HepG2 (cell line): ENCODE measurements around the gene CDC6. TPM values are rescaled to one million over a fixed set of nuclear protein-coding genes. Genes with fewer than 3 reads are reported as not detected.
A peak's percentile ranks its signal among the peaks of the same experiment; 100 is the strongest.

Experiments used
- CAMTA2 ChIP-seq: sonication (generic); formaldehyde crosslinking; IDR thresholded peaks from 2 replicates; pipeline ENCODE4 v1.4.0; 2020; ENCODE audit warnings: mild to moderate bottlenecking, missing genetic modification reagents, borderline replicate concordance
- CENPT ChIP-seq: sonication (generic); formaldehyde crosslinking; IDR thresholded peaks from 2 replicates; pipeline ENCODE4 v1.8.0; 2022; ENCODE audit warnings: low read depth, mild to moderate bottlenecking, moderate library complexity, missing genetic modification reagents
- DZIP1 ChIP-seq: sonication (generic); formaldehyde crosslinking; IDR thresholded peaks from 2 replicates; pipeline ENCODE4 v1.5.0; 2020; ENCODE audit warnings: mild to moderate bottlenecking, missing genetic modification reagents
- EHMT2 ChIP-seq: fragments of 200-600 bp; sonication (generic); IDR thresholded peaks from 2 replicates; pipeline ENCODE4 v1.7.0; 2017; ENCODE audit warnings: antibody characterized with exemption, low read depth, low read length, borderline replicate concordance
- HIC2 ChIP-seq: sonication (generic); formaldehyde crosslinking; IDR thresholded peaks from 2 replicates; pipeline ENCODE4 v1.9.0; 2022; ENCODE audit warnings: low read depth, missing genetic modification reagents
- MAFF ChIP-seq: IDR thresholded peaks from 2 replicates; pipeline ENCODE4 v1.6.1; 2011; ENCODE audit warnings: low read depth, low read length, improper control_type of control experiment
- NFKB2 ChIP-seq: sonication (generic); formaldehyde crosslinking; IDR thresholded peaks from 2 replicates; pipeline ENCODE4 v1.4.0; 2020; ENCODE audit warnings: missing genetic modification reagents, borderline replicate concordance
- SNAPC5 ChIP-seq: sonication (generic); formaldehyde crosslinking; IDR thresholded peaks from 2 replicates; pipeline ENCODE4 v1.8.1; 2023; ENCODE audit warnings: mild to moderate bottlenecking, missing genetic modification reagents, borderline replicate concordance
- THAP11 ChIP-seq: IDR thresholded peaks from 2 replicates; pipeline ENCODE4 v1.6.1; 2016; ENCODE audit warnings: missing biosample characterization, missing genetic modification reagents
- ZNF207 ChIP-seq: fragments of 450-650 bp; IDR thresholded peaks from 2 replicates; pipeline ENCODE4 v1.6.1; 2016; ENCODE audit warnings: antibody characterized with exemption, borderline replicate concordance
- ZNF331 ChIP-seq: sonication (generic); formaldehyde crosslinking; IDR thresholded peaks from 2 replicates; pipeline ENCODE4 v1.4.0; 2020; ENCODE audit warnings: missing genetic modification reagents
- ZNF33B ChIP-seq: sonication (generic); formaldehyde crosslinking; IDR thresholded peaks from 2 replicates; pipeline ENCODE4 v1.5.1; 2020; ENCODE audit warnings: mild to moderate bottlenecking, missing genetic modification reagents
- ZNF564 ChIP-seq: sonication (generic); formaldehyde crosslinking; IDR thresholded peaks from 2 replicates; pipeline ENCODE4 v1.8.1; 2023; ENCODE audit warnings: mild to moderate bottlenecking, missing genetic modification reagents
- ZNF605 ChIP-seq: sonication (generic); formaldehyde crosslinking; IDR thresholded peaks from 2 replicates; pipeline ENCODE4 v1.8.0; 2022; ENCODE audit warnings: mild to moderate bottlenecking, missing genetic modification reagents
- ZNF646 ChIP-seq: sonication (generic); formaldehyde crosslinking; IDR thresholded peaks from 2 replicates; pipeline ENCODE4 v1.9.0; 2021; ENCODE audit warnings: mild to moderate bottlenecking, missing genetic modification reagents
- polyA plus RNA-seq, 8 experiments: library from polyadenylated mRNA; depleted of rRNA in 3 of 8; stranded (reverse) in 7 of 8; unstranded in 1 of 8; fragments of >200 nt; fragmentation: Illumina TruSeq in 4 of 8; extraction: Trizol in 4 of 8; gene quantifications; 2 replicates each; pipeline versions ENCODE4 v1.2.1 to v1.2.3, GENCODE V29; 2011 to 2016; ENCODE audit warnings: low read depth in 4 of 8, missing spikeins in 1 of 8, mixed read lengths in 1 of 8; ENCODE audit not compliant: insufficient read depth in 1 of 8
- total RNA-seq, 5 experiments: library from RNA; depleted of rRNA; stranded (reverse); fragments of >200 nt; fragmentation: Illumina TruSeq; extraction: Trizol; gene quantifications; 2 replicates each; pipeline ENCODE4 v1.2.3, GENCODE V29; 2016; ENCODE audit warnings: low read depth in 1 of 5

CDC6 gene
- total and polyA plus RNA-seq, 2 of the 13 experiments (the other 11 are each of a cell fraction or from before 2014, with no cell fraction given) = 17.4 to 114 TPM

GRCh38 chr17:40309031-40309948 lies 21.6 kb downstream of the CDC6 start, which contains the start of gene RARA (continued):
- peak; percentile 12; the same call in 1 of the 2 replicates for TF ChIP-seq DZIP1
- peak; percentile 34; the same call in 1 of the 2 replicates for TF ChIP-seq NFKB2 (CRISPR knock-in tag)
- no peak for TF ChIP-seq ZNF646
- TF ChIP-seq MAFF = no peak
- TF ChIP-seq ZNF331 (CRISPR knock-in tag) = peak; percentile 23; the same call in 1 of the 2 replicates
- 0 out of 2 replicates have a peak, but pooled peaks have one; percentile 53 for TF ChIP-seq CENPT (CRISPR knock-in tag)
- TF ChIP-seq EHMT2 = no peak
- 0 out of 2 replicates have a peak, but pooled peaks have one; percentile 32 for TF ChIP-seq ZNF564
- TF ChIP-seq CAMTA2 = 0 out of 2 replicates have a peak, but pooled peaks have one; percentile 16
- peak; percentile 60 for TF ChIP-seq THAP11 (CRISPR knock-in tag)
- TF ChIP-seq ZNF33B (CRISPR knock-in tag) = 0 out of 2 replicates have a peak, but pooled peaks have one; percentile 66
- TF ChIP-seq ZNF207 = no peak
- no peak for TF ChIP-seq SNAPC5 (CRISPR knock-in tag)
- peak; percentile 63; the same call in 1 of the 2 replicates for TF ChIP-seq ZNF605 (CRISPR knock-in tag)
- no peak for TF ChIP-seq HIC2 (CRISPR knock-in tag)
